ENCODE measurements around the gene RABIF. TPM values are rescaled to one million over a fixed set of nuclear protein-coding genes. Genes with fewer than 3 reads are reported as not detected.

RABIF gene
- total RNA-seq, 1 experiment from 2014 or later: 15.3 TPM

- BruUV-seq (replicated peaks): no TSS peak
- in situ Hi-C loops (cut with HindIII; ENCODE audit: low pct_unique_long_range_greater_than_20kb, low sequenced_read_pairs): no loop called here
- CTCF ChIA-PET: no interaction called here
These were observed 7.9 kb downstream of the RABIF start for GRCh38 chr1:202880961-202881460.

GRCh38 chr1:202880062-202880461 lies 8.9 kb downstream of the RABIF start:
- CTCF ChIA-PET: no interaction called here
- TF ChIP-seq CTCF (IDR thresholded peaks at IDR 0.05): no peak
- TF ChIP-seq POLR2AphosphoS5 (IDR thresholded peaks at IDR 0.05; ENCODE audit: low read depth, low read length): no peak
- TF ChIP-seq SIN3A (IDR thresholded peaks at IDR 0.05; ENCODE audit: borderline replicate concordance, insufficient read depth, low read depth, low read length): no peak
- TF ChIP-seq TCF7L2 (IDR thresholded peaks at IDR 0.05; ENCODE audit: low read depth, low read length): no peak
- TF ChIP-seq REST (IDR thresholded peaks at IDR 0.05; ENCODE audit: insufficient read depth in 1 of 2, low read depth in 2 of 2, low read length in 1 of 2): no peak

More at GRCh38 chr1:202880961-202881460, 7.9 kb downstream of the RABIF start:
- Histone ChIP-seq H3K27me3 (ENCODE audit: control insufficient read depth, insufficient read depth, low read length) (no peaks in the 10 kb centered on the region), H3K27ac (ENCODE audit: low read length) (no peak overlapping the region), H3K36me3 (ENCODE audit: control insufficient read depth, insufficient read depth, low read length) (peaks cover 6% of the 10 kb centered on the region; the same call in 1 of the 2 replicates), H3K9me3 (ENCODE audit: control insufficient read depth, insufficient read depth, low read depth, low read length) (no peaks in the 10 kb centered on the region), H3K4me3 (ENCODE audit: low read depth in 2 of 2, low read length in 2 of 2) (no peak overlapping the region), H3K4me1 (ENCODE audit: control insufficient read depth, insufficient read depth, low read length) (no peaks in the 10 kb centered on the region)
- POLR2A ChIA-PET: no interaction called here
- DNase-seq (ENCODE audit: low read depth, low spot score): no peak
- intact Hi-C loops (cut with micrococcal nuclease; ENCODE audit: unreplicated experiment): no loop called here
- TF ChIP-seq REST (IDR thresholded peaks at IDR 0.05; ENCODE audit: insufficient read depth in 1 of 2, low read depth in 2 of 2, low read length in 1 of 2) (no peak), SIN3A (IDR thresholded peaks at IDR 0.05; ENCODE audit: borderline replicate concordance, insufficient read depth, low read depth, low read length) (no peak), TCF7L2 (IDR thresholded peaks at IDR 0.05; ENCODE audit: low read depth, low read length) (no peak), CTCF (IDR thresholded peaks at IDR 0.05) (no peak), POLR2AphosphoS5 (IDR thresholded peaks at IDR 0.05; ENCODE audit: low read depth, low read length) (no peak)
- ATAC-seq: no peak

More at GRCh38 chr1:202880062-202880461, 8.9 kb downstream of the RABIF start:
- H3K4me3 ChIP-seq (ENCODE audit: low read depth in 2 of 2, low read length in 2 of 2): no peak overlapping the region
- POLR2A ChIA-PET: no interaction called here
- H3K9me3 ChIP-seq (ENCODE audit: control insufficient read depth, insufficient read depth, low read depth, low read length): no peaks in the 10 kb centered on the region
- in situ Hi-C loops (cut with HindIII; ENCODE audit: low pct_unique_long_range_greater_than_20kb, low sequenced_read_pairs) (no loop called here), intact Hi-C loops (cut with micrococcal nuclease; ENCODE audit: unreplicated experiment) (no loop called here)
- ATAC-seq (no peak), DNase-seq (ENCODE audit: low read depth, low spot score) (no peak)
- no peaks in the 10 kb centered on the region for H3K27me3 ChIP-seq (ENCODE audit: control insufficient read depth, insufficient read depth, low read length)
- H3K27ac ChIP-seq (ENCODE audit: low read length): no peak overlapping the region
- BruUV-seq (replicated peaks): no TSS peak
- H3K4me1 ChIP-seq (ENCODE audit: control insufficient read depth, insufficient read depth, low read length): no peaks in the 10 kb centered on the region
- peaks cover 6% of the 10 kb centered on the region; the same call in 1 of the 2 replicates for H3K36me3 ChIP-seq (ENCODE audit: control insufficient read depth, insufficient read depth, low read length)
